ENCODE results near the gene ACVR1.
"Not testable (repeated sequence)": the region's sequence is repeated elsewhere in the genome, so short reads cannot be mapped to it uniquely, and the experiment has no call there.

Gene ACVR1

GRCh38 chr2:157737656-157738055 is 138.5 kb downstream of the ACVR1 start:
- no peak for DNase-seq

GRCh38 chr2:157735532-157735931 is 140.6 kb downstream of the ACVR1 start:
- no peak for DNase-seq
- intact Hi-C loops (cut with DNase I), result no loop called here

More at GRCh38 chr2:157737656-157738055, 138.5 kb downstream of the ACVR1 start:
- intact Hi-C loops (cut with DNase I), result no loop called here

DNA sequence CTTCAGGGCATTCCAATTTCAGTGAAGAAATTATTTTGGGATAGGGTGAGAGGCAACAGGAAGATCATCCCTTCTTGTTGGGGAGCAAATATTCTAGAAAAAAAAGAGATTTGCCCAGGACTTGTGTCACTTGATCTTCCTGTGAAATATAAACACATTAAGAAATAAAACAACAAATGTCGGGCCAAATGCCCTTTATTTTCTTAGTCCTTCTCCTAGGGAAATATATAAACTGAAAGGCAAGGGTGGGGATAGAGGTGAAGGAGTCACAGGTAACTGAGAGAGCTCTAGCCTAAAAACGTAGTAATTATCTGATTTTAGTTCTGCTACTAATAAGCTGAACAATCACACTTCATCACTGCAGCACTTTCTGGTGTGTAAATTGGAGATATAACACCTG is 142.9 kb downstream of the ACVR1 start:
- intact Hi-C loops (cut with DNase I), result no loop called here
- DNase-seq, result no peak

- intact Hi-C loops (cut with DNase I), result no loop called here
- no peak for DNase-seq
These were observed 143.5 kb downstream of the ACVR1 start for GRCh38 chr2:157732596-157732995.

DNA sequence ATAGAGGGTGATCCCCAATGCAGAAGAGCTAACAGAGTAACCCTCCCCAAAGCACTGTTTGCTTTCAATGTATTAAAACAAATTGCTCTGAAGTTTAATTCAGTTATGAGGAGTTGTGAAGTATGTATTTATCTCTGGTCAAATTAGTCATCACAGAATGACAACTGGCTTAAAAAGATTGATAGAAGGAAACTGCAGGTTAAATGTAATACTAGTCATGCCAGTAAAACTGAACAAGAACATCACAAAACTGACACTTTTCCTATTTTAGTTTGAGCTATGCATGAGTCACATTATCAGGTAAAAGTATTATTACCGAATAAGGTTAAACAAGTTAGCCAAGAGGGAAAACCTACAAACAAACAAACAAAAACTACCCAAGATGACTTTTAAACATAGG is 148.4 kb downstream of the ACVR1 start:
- intact Hi-C loops (cut with DNase I), result no loop called here
- DNase-seq, result no peak

GRCh38 chr2:157726946-157727345 is 149.2 kb downstream of the ACVR1 start:
- intact Hi-C loops (cut with DNase I), result no loop called here
- no peak for DNase-seq

GRCh38 chr2:157725846-157726245 is 150.3 kb downstream of the ACVR1 start:
- no peak for DNase-seq
- intact Hi-C loops (cut with DNase I), result no loop called here

DNA sequence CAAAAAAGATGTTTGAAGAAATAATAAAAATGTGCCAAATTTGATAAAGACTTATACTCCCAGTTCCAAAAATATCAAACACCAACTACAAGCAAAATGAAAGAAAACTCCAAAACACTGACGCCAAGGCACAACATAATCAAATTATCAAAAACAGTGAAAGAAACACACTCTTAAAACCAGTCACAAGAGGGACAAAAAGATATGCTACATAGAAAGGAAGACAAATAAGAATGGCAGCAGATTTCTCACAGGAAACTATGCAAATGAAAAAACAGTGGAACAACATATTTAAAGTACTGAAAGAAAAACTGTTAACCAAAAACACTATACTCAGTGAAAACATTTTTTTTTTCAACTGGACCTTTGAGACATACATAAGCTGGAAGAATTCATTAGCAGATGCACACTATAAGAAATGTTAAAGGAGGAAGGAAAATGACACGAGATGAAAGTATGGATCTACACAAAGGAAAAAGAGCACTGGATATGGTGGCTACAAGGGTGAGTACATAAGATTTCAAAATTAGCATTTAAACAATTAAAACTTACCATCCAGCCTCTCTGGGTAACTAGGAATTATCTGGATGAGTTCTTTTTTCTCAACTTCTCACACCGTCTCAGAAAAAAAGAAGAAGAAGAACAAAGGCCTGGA is 153.4 kb downstream of the ACVR1 start:
- intact Hi-C loops (cut with DNase I), result no loop called here
- no peak for DNase-seq

GRCh38 chr2:157720504-157720903 is 155.6 kb downstream of the ACVR1 start:
- intact Hi-C loops (cut with DNase I), result no loop called here
- no peak for DNase-seq

DNA sequence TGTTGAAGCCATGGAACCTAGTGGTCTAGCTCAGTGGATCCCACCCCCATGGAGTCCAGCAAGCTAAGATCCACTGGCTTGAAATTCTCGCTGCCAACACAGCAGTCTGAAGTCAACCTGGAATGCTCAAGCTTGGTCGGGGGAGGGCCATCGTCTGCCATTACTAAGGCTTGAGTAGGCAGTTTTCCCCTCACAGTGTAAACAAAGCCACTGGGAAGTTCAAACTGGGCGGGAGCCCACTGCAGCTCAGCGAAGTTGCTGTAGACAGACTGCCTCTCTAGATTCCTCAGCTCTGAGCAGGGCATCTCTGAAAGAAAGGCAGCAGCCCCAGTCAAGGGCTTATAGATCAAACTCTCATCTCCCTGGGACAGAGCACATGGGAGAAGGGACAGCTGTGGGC is 171.5 kb downstream of the ACVR1 start:
- peak in 1 of 10 donors; percentile 38 for DNase-seq
- intact Hi-C loops (cut with DNase I), result not testable (repeated sequence)

- peak in 1 of 10 donors; percentile 26 for DNase-seq
- intact Hi-C loops (cut with DNase I), result not testable (repeated sequence)
These were observed 172.0 kb downstream of the ACVR1 start for GRCh38 chr2:157704148-157704547.

DNA sequence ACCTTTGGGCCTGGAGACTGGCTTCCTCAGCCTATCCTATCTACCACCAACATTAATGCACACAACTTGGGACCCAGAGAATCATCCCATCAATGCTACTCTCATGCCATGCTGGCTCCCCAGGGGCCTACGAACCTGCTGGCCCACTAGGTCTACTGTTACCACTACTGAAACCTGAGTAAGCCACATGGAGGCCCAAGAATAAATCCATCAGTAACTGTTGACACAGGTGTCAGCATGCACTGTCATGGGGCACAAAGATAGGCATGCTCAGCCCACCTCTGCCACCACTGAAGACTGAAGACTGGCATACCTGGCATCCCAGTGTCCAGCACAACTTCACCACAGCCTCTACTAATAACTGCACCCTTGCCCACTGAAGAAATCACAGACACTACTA is 176.3 kb downstream of the ACVR1 start:
- intact Hi-C loops (cut with DNase I), result no loop called here
- DNase-seq, result no peak

DNA sequence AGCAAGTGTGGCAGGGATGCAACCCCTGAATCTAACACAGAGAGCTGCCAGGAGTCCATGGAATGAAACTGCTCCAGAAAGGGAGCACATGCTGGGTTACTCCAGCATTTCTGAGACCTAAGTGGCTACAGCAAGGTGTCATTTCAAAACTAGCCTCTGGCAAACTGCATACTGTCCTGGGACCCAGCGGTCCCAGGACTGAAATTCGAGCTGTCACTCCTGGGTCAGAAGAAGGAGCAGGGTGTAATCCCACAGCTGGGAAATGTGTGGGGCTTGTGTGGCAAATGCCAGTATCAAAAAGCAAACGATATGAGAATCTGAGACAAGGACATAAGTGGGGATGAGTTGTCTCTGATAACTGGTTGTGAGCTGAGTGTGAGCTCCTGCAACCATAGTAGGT is 177.1 kb downstream of the ACVR1 start:
- DNase-seq, result no peak
- intact Hi-C loops (cut with DNase I), result no loop called here

DNA sequence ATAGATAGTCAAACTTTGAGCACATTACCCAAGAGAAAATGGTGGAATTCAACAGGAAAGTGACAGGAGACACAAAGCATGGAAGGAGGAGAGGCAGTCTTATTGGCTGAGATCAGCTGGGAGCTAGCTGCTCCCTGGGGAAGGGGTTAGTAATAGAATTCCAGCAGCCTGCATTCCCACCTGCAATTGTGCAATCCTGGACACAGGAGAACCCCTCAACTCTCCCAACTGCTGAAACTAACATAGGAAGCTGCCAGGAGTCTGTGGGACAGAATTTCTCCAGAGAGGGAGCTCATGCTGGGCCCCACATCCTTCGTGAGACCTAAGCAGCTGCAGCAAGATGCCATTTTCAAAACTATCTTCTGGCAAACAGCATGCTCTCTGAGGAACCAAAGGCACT is 177.7 kb downstream of the ACVR1 start:
- intact Hi-C loops (cut with DNase I), result no loop called here
- no peak for DNase-seq

GRCh38 chr2:157696036-157696435 is 180.1 kb downstream of the ACVR1 start:
- intact Hi-C loops (cut with DNase I), result no loop called here
- DNase-seq, result no peak

DNA sequence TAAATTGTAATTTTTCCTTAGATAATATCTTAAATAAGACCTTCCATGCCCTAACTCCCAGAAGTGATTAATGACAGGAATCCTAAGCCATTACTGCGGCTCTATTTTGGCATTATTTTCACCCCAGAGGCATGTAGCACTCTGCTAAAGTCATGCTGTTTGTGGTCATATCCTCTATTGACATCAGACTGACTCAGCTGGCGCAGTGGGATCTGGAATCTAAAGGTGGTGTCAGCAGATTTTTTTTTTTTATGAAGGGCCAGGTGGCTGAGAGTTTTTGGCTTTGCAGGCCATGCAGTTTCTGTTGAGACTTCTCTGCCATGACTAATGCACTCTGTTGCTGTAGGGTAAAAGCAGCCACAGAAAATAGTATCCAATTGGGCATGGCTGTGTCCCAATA is 183.4 kb downstream of the ACVR1 start:
- no peak for DNase-seq
- intact Hi-C loops (cut with DNase I), result no loop called here

- intact Hi-C loops (cut with DNase I), result no loop called here
These were observed 184.4 kb downstream of the ACVR1 start for GRCh38 chr2:157691695-157692094.

DNA sequence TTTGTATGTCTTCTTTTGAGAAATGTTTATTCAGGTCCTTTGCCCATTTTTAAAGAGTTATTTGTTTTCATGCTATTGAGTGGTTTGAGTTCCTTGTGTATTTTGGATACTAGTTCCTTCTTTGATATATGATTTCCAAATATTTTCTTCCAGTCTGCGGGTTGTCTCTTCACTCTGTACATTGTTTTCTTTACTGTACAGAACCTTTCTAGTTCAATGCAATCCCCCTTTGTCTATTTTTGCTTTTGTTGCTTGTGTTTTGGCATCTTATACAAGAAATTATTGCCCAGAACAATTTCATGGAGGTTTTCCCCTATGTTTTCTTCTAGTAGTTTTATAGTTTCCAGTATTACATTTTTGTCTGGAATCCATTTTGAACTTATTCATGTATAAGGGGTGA is 185.0 kb downstream of the ACVR1 start:
- no peak for DNase-seq
- intact Hi-C loops (cut with DNase I), result no loop called here

More at GRCh38 chr2:157691695-157692094, 184.4 kb downstream of the ACVR1 start:
- no peak for DNase-seq

Measured in posterior cingulate gyrus (tissue), 11 donors.